ENCODE data around the gene MCAT. TPM values are rescaled to one million over a fixed set of nuclear protein-coding genes. Genes with fewer than 3 reads are reported as not detected.

The MCAT gene
- total RNA-seq, 1 experiment from 2014 or later, result 23.9 TPM

DNA sequence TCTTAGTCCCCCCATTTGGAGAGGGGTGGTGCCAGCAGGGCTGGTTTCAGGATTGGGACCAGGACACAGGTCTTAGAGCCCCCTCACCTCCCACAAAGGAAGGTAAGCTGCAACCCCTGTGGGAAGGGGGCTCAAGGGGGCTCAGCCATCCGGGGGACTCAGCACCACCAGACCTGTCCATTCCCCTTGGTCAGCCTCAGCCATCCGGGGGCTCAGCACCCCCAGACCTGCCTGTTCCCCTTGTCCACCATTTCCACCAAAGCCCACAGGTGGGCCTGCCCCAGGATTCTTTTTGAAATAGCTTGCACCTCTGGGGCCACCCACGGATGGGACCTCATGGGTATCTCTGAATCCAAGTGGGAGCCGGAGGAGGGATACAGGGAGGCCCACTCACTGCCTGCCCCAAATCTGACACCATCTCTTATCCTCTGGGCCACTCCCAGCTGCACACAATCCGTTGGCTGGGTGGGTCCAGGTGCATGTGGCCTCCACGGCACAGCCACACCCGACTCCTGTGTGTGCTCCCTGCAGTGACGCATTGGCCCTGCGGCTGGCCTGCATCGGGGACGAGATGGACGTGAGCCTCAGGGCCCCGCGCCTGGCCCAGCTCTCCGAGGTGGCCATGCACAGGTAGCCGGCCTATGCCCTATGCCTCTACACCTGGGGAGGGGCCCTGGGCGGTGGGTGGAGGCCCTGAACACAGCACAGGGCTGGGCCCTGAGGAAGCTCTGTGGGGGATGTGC, 15.9 kb downstream of the MCAT start:
- TF ChIP-seq, protein P1, sequence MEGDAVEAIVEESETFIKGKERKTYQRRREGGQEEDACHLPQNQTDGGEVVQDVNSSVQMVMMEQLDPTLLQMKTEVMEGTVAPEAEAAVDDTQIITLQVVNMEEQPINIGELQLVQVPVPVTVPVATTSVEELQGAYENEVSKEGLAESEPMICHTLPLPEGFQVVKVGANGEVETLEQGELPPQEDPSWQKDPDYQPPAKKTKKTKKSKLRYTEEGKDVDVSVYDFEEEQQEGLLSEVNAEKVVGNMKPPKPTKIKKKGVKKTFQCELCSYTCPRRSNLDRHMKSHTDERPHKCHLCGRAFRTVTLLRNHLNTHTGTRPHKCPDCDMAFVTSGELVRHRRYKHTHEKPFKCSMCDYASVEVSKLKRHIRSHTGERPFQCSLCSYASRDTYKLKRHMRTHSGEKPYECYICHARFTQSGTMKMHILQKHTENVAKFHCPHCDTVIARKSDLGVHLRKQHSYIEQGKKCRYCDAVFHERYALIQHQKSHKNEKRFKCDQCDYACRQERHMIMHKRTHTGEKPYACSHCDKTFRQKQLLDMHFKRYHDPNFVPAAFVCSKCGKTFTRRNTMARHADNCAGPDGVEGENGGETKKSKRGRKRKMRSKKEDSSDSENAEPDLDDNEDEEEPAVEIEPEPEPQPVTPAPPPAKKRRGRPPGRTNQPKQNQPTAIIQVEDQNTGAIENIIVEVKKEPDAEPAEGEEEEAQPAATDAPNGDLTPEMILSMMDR (IDR thresholded peaks at IDR 0.05; ENCODE audit: unreplicated experiment), result no peak
- peaks cover 73% of the 10 kb centered on the region for H3K36me3 Mint-ChIP-seq (ENCODE audit: insufficient read depth, unreplicated experiment)
- peaks cover 40% of the 10 kb centered on the region for H3K4me1 Mint-ChIP-seq (ENCODE audit: low read depth, unreplicated experiment)
- H3K4me3 Mint-ChIP-seq (ENCODE audit: low read depth, unreplicated experiment), result peak overlapping the region; percentile 99
- H3K9me3 Mint-ChIP-seq (ENCODE audit: low read depth, unreplicated experiment), result no peaks in the 10 kb centered on the region
- CTCF ChIA-PET, result interaction anchor here (1.3 to 2.2 kb wide), 4 partner anchors 10 to 260 kb away, joined by 4 to 11 read pairs (median 6); no protein-coding TSS in a partner anchor
- H3K27ac Mint-ChIP-seq (ENCODE audit: unreplicated experiment), result peak overlapping the region; percentile 94
- intact Hi-C loops (cut with micrococcal nuclease; ENCODE audit: unreplicated experiment), result no loop called here
- TSS peak; percentile 56 for BruUV-seq (replicated peaks)
- no peaks in the 10 kb centered on the region for H3K27me3 Mint-ChIP-seq (ENCODE audit: unreplicated experiment)
- peak; percentile 91 for DNase-seq

DNA sequence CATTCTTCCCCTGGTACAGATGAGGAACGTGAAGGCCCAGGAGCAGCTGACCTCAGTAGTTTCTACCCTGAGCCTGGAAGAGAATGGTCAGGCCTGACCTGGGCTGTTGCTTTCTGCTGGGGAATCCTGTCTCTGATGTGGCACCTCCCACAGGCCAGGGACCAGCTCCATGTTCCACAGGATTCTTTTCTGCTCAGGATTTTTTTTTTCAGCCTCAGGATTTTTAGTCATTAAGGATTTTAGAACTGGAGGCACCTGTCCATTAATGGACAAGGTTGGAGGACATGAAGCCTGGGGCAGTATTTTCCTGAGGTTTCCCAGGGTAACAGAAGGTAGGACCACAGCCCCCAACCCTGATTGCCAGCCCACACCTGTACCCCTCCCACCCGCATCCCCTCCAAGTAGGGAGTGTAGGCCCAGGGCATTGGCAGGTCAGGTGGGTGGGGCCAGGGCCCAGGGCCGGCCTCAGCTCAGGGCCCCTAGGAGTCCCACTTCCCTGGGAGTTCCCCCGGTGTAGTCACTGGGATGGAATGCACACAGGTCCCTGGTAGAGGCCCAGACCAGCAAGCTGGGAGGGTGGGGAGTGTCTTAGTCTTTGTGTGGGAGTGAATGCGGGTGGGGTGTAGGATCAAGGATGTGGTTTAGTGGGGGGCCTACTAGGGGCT, 16.6 kb downstream of the MCAT start:
- DNase-seq, result peak; percentile 94
- H3K36me3 Mint-ChIP-seq (ENCODE audit: insufficient read depth, unreplicated experiment), result peaks cover 71% of the 10 kb centered on the region
- BruUV-seq (replicated peaks), result no TSS peak
- no peaks in the 10 kb centered on the region for H3K27me3 Mint-ChIP-seq (ENCODE audit: unreplicated experiment)
- CTCF ChIA-PET, result interaction anchor here (1.3 to 2.2 kb wide), 4 partner anchors 9 to 259 kb away, joined by 4 to 11 read pairs (median 6); no protein-coding TSS in a partner anchor
- TF ChIP-seq, protein P1 (IDR thresholded peaks at IDR 0.05; ENCODE audit: unreplicated experiment), result no peak
- H3K27ac Mint-ChIP-seq (ENCODE audit: unreplicated experiment), result peak overlapping the region; percentile 94
- peaks cover 47% of the 10 kb centered on the region for H3K4me1 Mint-ChIP-seq (ENCODE audit: low read depth, unreplicated experiment)
- intact Hi-C loops (cut with micrococcal nuclease; ENCODE audit: unreplicated experiment), result no loop called here
- H3K4me3 Mint-ChIP-seq (ENCODE audit: low read depth, unreplicated experiment), result peak overlapping the region; percentile 99
- no peaks in the 10 kb centered on the region for H3K9me3 Mint-ChIP-seq (ENCODE audit: low read depth, unreplicated experiment)

DNA sequence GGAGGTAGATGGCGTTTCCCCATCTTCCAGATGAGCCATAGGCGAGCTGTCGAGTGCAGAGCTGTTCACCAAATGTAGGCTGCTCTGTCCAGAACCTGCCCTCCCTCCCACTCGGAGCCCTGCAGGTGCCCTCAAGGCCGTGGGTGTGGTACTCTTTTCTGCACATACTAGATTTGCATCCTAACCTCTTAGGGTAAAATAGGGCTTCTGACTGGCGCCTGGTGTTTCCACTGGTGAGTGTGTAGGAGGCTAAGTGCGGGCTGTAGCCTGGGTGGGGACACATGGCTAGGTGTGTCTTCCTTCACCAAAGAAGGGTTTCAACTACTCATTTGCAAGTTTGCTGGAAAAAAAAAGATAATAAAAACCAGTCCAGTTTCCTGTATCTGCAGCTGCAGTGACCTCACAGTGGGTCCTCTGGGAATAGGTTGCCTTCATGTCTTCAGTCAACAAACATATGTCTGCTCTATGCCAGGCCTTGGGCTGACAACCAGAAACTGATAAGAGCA, 24.2 kb downstream of the MCAT start:
- peaks cover 33% of the 10 kb centered on the region for H3K36me3 Mint-ChIP-seq (ENCODE audit: insufficient read depth, unreplicated experiment)
- TF ChIP-seq, protein P1 (IDR thresholded peaks at IDR 0.05; ENCODE audit: unreplicated experiment), result no peak
- CTCF ChIA-PET, result no interaction called here

DNA sequence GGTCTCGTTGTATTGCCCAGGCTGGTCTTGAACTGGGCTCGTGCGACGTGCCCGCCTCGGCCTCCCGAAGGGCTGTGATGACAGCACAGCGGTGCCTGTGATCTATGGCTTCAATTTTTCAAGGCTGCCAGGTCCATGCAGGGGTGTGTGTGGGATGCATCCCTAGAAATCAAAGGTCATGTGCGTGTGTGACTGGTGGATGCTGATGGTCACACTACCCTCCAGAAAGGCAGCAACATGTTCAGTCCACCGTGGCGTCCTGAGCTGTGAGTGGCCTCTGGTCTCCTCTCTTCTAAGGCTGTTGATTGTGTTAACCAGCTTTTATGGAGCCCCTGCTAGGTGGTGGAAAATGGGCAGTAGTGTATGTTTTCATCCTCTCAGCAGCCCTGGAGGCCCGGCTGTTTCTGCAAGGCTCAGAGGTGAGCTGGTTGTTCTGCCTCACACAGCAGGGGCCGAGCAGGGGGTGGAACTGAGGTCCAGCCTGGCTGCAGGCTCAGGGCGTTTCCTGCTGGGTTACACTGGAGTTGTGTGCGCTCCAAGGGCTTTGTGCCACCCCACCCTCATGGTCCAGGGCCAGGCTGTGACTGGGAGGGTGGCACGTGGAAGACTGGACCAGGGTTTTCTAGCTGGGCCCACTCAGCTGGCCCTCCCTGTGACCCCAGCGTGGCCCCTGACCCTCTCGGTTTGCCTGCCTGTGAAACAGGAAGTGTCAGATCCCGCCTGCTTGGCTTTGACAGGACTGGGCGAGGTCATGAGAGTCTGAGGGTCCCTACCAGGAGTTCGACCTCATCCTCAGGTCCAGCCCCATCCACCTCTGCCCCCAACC, 25.0 kb downstream of the MCAT start:
- intact Hi-C loops (cut with micrococcal nuclease; ENCODE audit: unreplicated experiment), result no loop called here
- Mint-ChIP-seq H3K27me3 (ENCODE audit: unreplicated experiment) (no peaks in the 10 kb centered on the region), H3K36me3 (ENCODE audit: insufficient read depth, unreplicated experiment) (peaks cover 28% of the 10 kb centered on the region), H3K4me3 (ENCODE audit: low read depth, unreplicated experiment) (no peak overlapping the region), H3K9me3 (ENCODE audit: low read depth, unreplicated experiment) (no peaks in the 10 kb centered on the region), H3K27ac (ENCODE audit: unreplicated experiment) (no peak overlapping the region), H3K4me1 (ENCODE audit: low read depth, unreplicated experiment) (peaks cover 47% of the 10 kb centered on the region)
- TF ChIP-seq, protein P1 (IDR thresholded peaks at IDR 0.05; ENCODE audit: unreplicated experiment), result no peak
- no peak for DNase-seq
- CTCF ChIA-PET, result interaction anchor here (1.9 kb wide), 1 partner anchor 9 kb away, joined by 5 read pairs; no protein-coding TSS in a partner anchor
- no TSS peak for BruUV-seq (replicated peaks)

More for the DNA sequence above, 24.2 kb downstream of the MCAT start:
- BruUV-seq (replicated peaks), result no TSS peak
- Mint-ChIP-seq H3K9me3 (ENCODE audit: low read depth, unreplicated experiment) (no peaks in the 10 kb centered on the region), H3K4me1 (ENCODE audit: low read depth, unreplicated experiment) (peaks cover 39% of the 10 kb centered on the region), H3K4me3 (ENCODE audit: low read depth, unreplicated experiment) (no peak overlapping the region), H3K27ac (ENCODE audit: unreplicated experiment) (no peak overlapping the region), H3K27me3 (ENCODE audit: unreplicated experiment) (no peaks in the 10 kb centered on the region)
- intact Hi-C loops (cut with micrococcal nuclease; ENCODE audit: unreplicated experiment), result no loop called here
- no peak for DNase-seq
